Stimulated activated CD4-positive, alpha-beta T cell treated with anti-CD3 and anti-CD28 coated beads, Interleukin-1b, Interleukin-23, amount 100 ng/mL, for 4 hours (primary cell): Measurements from ENCODE around the gene RNF133.

ENCODE experiments used
- DNase-seq, 2 donors: peaks; one replicate each; pipeline ENCODE4 v3.0.0-alpha.2; 2020; ENCODE audit warnings: low read depth in 2 of 2

RNF133 gene

DNA sequence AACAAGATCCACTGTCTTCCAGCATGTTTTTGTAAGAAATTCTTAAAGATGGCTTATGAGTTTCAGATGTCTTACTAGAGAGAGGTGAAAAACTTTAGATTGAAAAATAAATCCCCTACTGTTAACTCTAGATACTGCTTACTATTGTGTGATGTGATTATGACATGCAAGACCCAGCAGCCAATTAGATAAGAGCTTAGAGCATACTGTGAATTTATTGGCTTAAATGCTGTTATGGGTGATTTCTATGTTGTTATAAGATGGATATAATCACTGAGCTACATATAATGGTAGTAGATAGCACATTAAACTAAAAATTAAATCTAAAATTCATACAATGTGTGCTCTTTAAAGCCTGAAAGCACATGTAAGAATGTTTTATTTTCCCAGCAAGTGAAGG lies at the start of gene RNF133:
Gene RNF133 (minus strand): TSS at position 101 of the 400 bp plus-strand sequence. CDS start 199 bp downstream, outside the sequence.
- no peak for DNase-seq

DNA sequence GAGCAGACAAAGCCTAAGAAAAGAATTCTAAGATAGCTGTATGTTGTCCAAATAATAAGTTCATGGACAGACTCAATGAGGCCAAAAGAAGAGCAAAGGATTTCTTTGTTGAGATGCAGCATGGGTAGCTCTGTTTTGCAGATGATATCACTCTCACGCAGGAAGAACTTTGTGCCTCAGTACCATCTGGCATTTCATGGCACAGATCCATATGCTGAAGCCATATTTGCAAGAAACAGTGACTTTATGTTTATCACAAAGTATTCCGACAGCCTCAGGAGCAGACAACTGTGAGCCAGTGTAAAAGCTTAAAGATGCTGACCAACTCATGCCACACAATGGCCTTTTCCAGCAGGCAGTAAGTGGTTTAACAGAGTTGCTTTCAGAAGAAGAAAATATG lies 49.3 kb upstream of the RNF133 start:
- no peak for DNase-seq

GRCh38 chr7:122746948-122747347 lies 48.0 kb upstream of the RNF133 start:
- DNase-seq: no peak

DNA sequence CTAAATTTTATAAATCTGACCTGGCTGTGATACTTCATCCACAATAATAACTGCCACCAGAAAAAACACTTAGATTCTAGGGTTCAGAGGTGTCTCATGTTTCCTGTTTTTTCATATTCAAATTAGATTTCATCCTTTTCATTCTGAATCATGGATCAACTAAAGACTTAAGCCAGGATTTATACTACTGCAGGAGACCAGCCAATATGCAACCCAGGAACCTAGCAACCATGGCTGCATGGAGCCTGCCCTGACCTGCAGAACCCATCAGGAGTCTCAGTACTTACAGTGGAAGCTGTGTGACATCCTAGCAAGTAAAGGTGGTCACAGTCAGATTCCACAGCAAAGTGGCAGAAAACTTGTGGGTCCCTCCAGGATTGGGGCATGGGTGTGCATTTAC lies 44.3 kb upstream of the RNF133 start:
- no peak for DNase-seq

DNA sequence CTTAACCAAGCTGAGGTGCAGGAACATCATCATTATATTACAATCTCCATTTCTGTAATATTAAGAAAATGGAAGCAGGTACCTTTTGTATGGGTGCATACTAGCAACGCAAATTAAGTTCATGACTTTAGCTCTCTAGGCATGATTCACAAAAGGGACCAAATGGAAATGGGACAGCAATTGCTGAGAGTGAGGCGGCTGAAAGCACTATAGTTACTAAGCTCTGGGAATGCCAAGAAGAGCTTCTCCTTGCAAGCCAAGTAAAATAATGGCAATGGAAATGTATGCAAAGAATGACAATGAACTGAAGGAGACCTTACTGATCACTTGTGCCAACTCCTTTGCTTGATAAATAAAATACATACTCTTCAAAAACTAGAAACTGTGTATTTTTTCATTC lies 40.0 kb upstream of the RNF133 start:
- DNase-seq: no peak

DNA sequence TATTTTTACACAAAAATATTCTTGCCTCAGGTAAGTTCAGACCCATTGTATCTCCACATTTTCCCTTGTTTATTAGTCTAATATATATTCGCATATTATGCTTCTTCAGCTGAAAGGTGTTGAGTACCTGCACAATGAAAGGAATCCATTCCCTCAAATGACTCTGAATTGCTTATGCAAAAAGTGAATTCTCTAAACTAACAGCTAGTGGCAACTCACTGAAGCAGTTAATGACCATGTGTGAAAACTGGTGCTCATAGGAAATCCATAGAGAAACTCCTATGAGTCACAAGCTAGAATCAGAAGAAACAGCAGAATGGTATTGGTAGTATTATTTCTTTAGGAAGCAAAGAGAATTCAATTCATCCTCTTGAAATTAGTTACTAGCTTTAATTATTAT lies 37.3 kb upstream of the RNF133 start:
- DNase-seq: no peak

DNA sequence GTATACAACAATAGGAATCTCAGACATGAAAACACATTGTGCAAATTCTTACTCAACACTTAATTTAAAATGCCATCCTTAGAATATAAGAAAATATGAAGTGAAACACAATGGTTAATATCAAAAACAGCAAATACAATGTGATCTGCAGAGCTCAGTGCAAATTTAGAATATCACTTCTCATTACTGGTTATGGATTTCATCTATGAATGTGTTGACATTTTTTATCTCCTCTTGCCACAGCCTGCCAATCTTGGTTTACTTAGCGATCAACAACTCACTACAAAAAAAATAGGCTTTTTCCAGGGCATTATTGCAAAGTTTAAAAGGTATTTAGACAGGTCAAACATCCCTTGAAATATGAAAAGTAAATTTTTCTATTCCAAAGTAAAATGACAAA lies 28.8 kb upstream of the RNF133 start:
- DNase-seq: no peak

GRCh38 chr7:122727354-122727753 lies 28.4 kb upstream of the RNF133 start:
- DNase-seq: no peak

DNA sequence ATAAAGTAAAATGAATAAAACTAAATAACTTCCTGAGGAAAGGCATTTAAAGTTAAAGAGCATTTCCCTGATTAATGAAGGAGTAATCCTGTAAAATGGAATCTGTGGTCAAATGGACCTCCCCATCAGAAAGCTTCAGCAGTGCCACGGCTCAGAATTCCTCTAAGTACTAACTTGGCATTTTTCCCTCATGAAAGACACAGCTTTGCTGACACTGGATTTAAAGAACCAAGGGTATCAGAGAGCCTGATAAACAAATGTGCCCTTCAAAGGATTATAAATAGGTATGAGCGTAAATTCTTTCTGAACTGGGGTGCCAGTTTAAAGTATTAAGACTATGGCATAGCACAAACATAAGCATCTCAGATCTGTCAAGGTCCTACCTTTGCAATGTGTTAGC lies 28.0 kb upstream of the RNF133 start:
- DNase-seq: no peak

- no peak for DNase-seq
Observed at GRCh38 chr7:122724366-122724765, 25.4 kb upstream of the RNF133 start.

- no peak for DNase-seq
Observed at GRCh38 chr7:122719010-122719578, 20.2 kb upstream of the RNF133 start.

GRCh38 chr7:122717356-122718089 lies 18.6 kb upstream of the RNF133 start:
- no peak for DNase-seq

DNA sequence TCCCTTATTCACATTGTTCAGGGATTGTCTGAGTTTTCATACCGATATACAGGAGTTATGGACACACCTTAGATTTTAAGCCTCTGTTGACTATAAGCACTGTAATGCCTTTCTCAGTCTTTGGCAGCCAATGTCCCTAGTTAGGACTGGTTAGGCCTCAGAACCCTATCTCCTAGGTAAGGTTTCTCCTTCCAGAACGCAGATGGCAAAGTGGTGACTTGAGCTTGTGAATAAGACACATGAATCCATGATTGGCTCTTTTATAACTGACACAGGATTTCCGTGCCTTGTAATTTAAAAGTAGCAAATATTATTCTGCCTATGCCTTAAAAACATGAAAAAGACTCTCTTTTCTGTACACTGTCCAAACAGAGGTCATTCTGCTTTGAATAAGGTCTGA lies 16.3 kb upstream of the RNF133 start:
- no peak for DNase-seq

- no peak for DNase-seq
Observed at GRCh38 chr7:122710916-122711315, 12.0 kb upstream of the RNF133 start.

DNA sequence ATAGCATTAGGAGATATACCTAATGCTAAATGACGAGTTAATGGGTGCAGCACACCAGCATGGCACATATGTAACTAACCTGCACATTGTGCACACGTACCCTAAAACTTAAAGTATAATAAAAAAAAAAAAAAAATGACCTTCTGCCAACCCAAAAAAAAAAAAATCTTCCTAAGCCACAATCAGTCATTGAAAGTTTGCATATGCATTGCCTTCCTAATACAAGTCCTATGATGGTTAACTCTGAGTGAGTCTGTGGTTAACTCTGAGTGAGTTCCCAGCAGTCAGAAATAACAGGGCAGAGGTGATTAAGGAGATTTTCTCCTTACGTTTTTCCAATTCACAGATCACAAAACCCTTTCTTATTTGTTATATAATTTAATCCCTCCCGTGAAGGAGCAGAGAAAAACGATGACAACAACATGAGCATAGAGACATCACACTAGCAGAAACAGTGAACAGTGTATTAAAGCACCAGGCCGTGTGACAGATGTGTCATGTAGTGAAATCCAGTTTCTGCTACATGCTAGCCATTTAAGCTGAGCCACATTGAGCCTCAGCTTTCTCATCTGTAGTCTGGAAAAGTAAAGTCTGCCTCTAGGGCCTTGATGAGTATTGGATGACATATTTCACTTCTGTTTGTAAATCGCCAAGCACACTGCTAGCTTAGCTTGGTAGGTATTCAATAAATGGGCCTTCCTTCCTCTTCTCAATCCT lies 11.2 kb upstream of the RNF133 start:
- no peak for DNase-seq

- no peak for DNase-seq
Observed at GRCh38 chr7:122706836-122707235, 7.9 kb upstream of the RNF133 start.

GRCh38 chr7:122702872-122703510 lies 4.1 kb upstream of the RNF133 start, which contains the start of gene RNF148:
RNF148 (minus strand) TSS chr7:122702922; CDS start chr7:122702750, 172 bp downstream.
- DNase-seq: no peak

DNA sequence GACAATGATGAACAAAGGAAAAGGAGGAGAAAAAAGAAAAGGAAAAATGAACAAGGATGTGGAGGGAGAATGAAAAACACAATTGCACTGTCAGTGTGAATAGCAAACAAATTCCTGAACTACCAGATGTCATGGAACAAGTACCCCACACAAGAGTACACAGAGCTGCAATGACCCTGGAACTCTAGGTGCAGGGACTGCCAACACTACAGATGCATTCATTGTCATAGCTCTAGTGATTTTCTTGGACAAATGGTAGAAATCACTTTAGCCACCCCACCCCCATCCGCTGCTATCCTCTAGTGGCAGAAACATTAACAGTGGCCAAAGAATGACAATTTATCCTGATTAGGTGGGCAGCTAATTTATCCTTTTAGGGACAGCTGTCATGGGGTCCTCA lies 3.1 kb downstream of the RNF133 start:
- DNase-seq: no peak

GRCh38 chr7:122694697-122695096 lies 4.2 kb downstream of the RNF133 start:
- no peak for DNase-seq

- DNase-seq: no peak
Observed at GRCh38 chr7:122692769-122693309, 6.1 kb downstream of the RNF133 start.

GRCh38 chr7:122691569-122692235 lies 7.2 kb downstream of the RNF133 start:
- DNase-seq: no peak
